AG08395 (cell line): Measurements from ENCODE around the gene PLA2G6.

Experiments used
- DNase-seq: peaks from one replicate; pipeline ENCODE4 v3.0.0; 2012; ENCODE audit warnings: mixed read lengths, low spot score

Gene PLA2G6

DNA sequence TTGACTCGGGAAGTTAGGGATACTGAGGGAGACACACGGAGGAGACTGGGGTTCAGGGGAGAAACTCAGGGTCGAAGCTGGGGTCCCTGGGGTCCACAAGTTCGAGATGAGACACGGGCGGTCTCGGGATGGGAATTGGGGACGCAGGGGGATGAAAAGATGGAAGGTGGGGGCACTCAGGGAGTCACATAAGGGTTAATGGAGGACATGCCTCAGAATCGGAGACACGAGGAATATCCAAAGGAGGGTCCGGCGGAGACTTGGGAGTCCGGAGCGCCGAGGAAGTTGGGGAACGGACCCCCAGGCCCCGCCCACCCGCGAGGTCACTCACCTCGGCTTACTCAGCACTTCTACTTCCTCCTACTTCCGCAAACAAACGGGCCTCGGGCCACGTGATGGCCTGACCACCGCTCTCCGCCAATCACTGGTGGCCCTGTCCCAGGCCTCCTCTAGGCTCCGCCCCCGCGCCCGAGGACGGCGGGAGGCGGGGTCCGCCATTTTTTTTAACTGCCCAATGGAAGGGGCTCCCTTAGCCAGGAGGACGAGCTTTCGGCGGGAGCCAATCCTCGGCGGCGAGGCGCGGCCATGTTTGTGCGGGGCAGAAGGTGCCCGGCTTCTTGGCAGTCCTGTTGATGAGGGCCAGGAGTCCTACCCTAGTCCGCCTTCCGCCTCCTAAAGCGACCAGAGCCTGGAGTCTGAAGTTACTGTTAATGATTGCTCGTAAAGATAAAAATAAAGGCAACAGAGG, at the start of gene PLA2G6:
TSS of gene PLA2G6 (minus strand) at position 378 of the 748 bp plus-strand sequence. CDS start 12,404 bp downstream, outside the sequence.
- DNase-seq = peak; percentile 99

- DNase-seq = no peak
Observed at GRCh38 chr22:38230916-38231315, 49.3 kb upstream of the PLA2G6 start.

- DNase-seq = no peak
Observed at GRCh38 chr22:38230108-38230825, 48.6 kb upstream of the PLA2G6 start.

- peak; percentile 78 for DNase-seq
Observed at GRCh38 chr22:38228873-38229740, 47.5 kb upstream of the PLA2G6 start.

GRCh38 chr22:38228326-38228872, 46.8 kb upstream of the PLA2G6 start:
- DNase-seq = no peak

DNA sequence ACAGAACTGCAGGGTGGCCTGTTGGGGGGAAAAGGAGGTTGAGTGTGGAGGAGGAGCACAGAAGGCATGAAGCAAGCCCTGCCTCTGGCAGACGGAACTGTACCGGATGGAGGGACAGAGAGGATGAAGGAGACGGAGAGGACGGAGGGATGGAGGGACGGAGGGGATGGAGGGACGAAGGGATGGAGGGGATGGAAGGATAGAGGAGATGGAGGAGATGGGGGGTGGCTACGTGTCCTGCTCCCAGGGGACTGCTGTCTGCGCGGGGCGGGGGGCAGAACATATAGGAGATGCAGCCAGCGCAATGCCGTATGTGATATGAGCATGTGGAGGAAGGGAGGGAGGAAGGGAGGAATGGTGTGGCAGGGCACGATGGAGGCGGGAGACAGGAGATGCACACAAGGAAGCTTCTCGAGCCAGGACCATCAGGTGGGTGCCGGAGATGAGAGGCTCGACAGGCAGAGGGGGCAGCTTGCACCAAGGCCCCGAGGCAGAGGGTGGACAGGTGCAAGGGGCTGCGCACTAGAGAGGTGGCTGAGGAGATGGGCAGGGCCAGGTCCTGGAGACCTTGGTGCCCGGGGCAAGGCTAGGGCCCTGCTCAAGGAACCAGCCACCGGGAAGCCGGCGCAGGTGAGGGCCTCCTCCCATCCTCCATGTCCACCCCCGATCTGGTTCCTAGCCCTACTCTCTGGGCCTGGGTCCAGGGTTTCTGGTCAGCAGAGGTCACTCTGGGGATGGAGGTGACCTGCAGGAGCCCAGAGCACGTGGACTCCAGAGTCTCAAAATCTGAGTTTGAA, 45.4 kb upstream of the PLA2G6 start:
- no peak for DNase-seq

GRCh38 chr22:38223289-38223960, 41.8 kb upstream of the PLA2G6 start:
- DNase-seq = no peak

DNA sequence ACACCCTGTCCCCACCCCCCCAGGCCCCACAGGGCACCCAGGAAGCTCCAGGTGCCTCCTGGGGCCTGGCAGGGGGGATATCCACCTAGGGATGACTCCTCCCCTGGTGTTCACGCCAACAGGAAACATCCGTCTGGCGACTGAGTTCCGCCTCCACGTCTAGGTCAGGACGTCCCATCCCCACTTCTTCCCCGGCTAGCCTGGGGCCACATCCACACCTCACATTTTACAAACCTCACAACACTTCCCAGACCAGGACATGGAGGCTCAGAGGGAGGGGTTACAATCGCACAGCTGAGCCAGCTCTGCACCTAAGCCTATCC, 41.1 kb upstream of the PLA2G6 start:
- no peak for DNase-seq

DNA sequence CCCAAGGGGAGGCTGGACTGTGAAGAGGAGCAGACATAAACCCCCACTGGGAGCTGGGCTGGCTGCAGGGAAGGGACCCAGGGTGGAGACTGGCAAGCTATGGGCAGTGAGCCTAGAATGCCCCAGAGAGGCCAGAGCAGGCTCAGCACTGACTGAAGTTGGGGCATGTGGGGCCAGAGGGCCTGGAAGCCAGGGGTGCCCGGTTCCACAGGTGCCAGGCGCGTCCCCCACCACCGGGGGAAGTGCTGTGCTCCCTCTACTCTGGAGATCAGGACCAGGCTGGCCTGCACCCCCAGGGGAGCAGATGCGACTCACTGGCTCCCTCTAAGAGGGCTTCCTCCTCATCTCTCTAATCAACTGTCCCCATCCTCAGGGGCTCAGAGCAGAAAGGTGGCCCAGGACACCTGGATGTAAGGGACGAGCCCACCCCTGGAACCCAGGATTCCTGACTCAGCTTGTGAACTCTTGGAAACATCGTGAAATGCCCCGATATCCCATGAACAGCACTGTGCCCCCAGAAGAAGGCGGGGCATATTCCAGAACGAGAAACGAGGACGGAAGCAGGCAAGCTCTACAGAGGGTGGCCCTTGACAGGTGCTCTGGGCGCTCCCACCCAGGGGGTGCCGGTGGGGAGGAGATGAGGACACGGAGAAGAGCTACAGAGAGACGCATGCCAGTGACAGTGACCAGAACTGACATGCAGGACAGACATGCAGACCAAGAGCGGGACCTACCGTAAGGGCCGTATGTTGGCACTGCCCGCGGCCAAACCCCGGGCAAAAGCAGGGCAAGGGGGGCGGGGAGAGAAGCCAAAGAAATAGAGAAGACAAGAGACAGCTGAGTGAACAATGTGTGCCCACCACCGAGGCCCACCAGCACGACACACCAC, 40.5 kb upstream of the PLA2G6 start:
- DNase-seq = no peak

- no peak for DNase-seq
Observed at GRCh38 chr22:38221407-38221806, 39.8 kb upstream of the PLA2G6 start.

DNA sequence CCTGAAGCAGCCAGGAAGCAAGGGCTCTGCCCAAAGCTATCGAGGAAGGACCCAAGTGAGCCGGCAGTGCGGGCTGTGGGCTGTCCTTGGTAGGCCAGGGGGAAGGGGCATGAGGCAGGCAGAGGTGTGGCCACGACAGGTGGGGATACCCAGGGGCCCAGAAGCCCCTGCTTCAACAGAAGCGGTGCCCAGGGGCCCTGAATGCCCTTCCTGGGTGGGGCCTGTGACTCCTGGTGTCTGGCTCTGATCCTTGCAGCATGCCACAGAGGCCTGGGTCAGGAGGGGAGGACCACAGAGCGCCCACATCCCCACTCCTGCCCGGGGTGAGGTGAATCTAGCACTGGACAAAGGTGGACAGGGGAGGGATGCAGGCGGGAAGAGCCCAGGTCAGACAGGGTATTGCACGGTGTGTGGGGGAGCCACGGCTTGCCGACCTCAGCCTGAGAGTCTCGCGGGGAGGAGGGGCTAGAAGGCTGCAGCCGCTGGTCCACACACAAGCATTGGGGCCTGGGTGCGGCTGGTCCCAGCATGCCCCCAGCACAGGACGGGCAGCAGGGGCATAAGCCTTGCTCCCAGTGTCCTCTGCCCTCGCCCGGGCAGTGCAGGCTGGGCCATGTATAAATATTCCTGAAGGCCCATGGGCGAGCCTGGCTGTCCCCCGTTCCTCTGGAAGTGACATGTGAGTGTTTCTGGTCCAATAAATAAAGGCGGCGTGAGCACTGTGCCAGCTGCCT, 39.2 kb upstream of the PLA2G6 start:
- DNase-seq = no peak

DNA sequence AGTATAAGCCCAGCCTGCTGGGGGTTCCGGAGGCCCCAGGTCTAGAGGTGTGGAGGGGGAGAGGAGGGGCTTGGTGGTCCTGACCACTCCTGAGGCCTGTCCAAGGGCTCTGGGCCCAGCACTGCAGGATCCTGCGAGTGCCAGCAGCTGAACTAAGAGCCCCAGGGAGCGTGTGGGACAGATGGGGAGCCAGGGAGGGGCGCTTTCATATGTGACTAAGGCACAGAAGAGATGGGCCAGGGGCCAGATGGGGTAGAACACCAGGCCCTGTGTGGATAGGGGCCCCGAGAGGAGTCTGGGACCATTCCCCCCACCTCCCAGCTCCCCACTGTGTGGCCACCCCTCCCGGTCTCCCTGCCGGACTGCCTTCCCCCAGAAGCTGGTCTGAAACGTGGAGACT, 38.5 kb upstream of the PLA2G6 start:
- no peak for DNase-seq

DNA sequence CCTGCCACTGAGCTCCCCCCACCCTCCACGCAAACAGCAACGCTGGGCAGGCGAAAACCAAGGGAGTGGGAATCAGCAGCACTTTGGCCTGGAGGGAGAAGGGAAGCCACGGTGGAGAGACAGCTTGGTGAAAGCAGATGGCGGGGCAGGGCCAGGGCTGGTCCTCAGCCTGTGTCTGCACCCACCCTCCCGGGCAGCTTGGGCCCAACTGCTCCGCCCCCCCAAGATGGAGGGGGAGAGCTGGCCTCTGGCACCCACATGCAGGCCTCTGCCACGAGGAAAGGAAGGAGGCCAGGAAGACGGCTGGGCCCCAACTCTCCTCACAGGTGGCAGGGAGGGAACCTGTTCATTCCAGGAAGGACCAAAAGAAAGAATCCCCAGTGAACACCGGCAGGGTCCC, 38.0 kb upstream of the PLA2G6 start:
- DNase-seq = no peak

- peak; percentile 89 for DNase-seq
Observed at GRCh38 chr22:38218661-38219622, 37.3 kb upstream of the PLA2G6 start.

DNA sequence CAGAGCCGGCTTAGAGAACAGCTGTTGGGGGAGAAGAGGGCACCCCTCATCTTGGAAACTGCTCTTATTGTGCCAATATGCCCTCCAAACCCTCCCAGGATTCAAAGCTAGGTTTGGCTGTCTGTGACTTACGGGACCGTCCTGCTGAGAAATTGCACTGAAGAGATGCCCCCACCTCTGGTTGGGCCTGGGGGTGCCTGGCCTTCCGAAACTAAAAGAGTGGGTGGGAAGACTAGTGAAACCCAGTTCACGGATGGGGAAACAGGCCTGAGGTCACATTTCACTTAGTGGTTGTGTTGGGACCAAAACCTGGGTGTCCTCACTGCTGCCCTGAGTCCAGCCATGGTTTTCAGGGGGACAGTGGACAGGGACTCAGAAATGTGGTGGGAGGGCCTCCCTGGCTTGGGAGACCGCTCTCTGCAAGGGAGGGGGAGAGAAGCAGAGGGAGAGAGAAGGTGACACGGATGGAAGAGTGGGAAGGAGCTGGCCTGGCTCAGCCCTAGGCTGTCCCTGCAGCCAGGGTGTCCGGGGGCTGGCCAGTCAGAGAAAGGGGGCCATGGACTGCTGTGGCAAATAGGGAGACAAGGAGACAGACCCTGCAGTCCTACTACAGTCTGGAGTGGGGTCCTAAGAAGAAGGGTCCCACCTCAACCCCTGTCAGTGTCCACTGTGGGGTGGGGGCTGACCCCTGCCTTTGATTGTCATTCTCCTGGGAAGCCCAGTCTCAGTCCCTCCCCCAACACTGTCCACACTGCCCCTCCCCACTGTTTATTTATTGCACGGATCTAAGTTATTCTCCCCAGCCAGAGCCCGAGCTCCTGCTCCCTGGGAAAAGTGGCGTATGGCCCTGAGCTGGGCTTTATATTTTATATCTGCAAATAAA, 33.8 kb upstream of the PLA2G6 start:
- no peak for DNase-seq

- DNase-seq = peak; percentile 65
Observed at GRCh38 chr22:38214302-38215056, 32.8 kb upstream of the PLA2G6 start.
